Activated CD4-positive, alpha-beta T cell treated with anti-CD3 and anti-CD28 coated beads for 24 hours (primary cell): ENCODE results near the gene ANKRD40CL.

ENCODE experiments used
- DNase-seq, 2 donors: peaks; one replicate each; pipeline ENCODE4 v3.0.0-alpha.2; 2020; ENCODE audit warnings: low read depth in 2 of 2

ANKRD40CL gene

DNA sequence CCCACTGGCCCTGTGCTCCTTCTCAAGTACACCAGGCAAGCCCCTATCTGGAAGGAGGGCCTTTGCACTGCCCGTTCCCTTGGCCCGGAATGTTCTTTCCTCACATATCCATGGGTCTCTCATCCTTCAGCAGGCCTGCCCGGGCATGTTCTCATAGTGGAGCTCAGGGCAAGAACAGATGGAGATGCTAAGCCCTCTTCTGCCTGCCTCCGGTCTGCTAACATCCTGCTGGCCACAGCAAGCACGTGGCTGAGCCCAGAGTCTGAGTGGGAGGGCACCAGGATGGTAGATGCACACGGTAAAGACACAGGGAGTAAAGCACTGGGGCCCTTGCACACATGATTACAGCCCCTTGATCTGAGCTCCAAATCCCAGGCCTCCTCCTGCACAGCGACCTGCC is 19.8 kb upstream of the ANKRD40CL start:
- no peak for DNase-seq

- DNase-seq, result no peak
Measured at GRCh38 chr17:50785946-50786570, 18.7 kb upstream of the ANKRD40CL start.

GRCh38 chr17:50785126-50785525 is 17.8 kb upstream of the ANKRD40CL start:
- DNase-seq, result no peak

DNA sequence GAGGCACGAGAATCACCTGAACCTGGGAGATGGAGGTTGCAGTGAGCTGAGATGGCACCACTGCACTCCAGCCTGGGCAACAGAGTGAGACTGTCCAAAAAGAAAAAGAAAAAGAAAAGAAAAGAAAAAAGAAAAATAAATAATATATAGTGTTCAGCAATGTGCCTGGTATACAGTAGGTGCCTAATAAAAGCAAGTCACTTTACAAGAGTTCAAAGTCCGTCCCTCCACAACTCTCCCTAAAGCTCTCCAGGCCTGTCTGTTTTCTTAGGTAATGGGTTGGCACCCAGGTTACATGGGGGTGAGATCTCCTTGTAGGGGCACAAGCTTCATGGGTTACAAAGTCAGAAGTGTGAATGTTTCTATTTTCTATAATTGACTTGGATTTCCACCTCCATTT is 16.6 kb upstream of the ANKRD40CL start:
- DNase-seq, result no peak

DNA sequence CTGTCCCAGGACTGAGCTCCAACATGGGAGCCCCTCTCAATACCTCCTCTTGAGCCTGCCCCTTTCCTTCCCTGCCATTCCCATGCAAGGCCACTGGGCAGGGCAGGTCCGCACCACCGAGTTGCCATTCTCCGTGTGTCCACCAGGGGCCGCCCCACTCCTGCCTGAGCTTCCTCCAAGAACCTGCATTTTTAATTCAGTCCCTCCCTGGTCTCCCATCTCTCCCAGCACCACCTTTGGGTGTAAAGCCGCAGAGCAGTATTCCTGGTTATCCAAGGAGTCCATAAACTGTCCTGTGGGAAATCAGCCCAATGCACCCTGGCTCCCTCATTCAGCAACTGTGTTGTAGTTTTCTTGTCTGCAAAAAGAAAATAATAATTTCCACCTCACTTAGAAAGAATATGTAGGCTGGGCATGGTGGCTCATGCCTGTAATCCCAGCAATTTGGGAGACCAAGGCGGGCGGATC is 15.9 kb upstream of the ANKRD40CL start:
- DNase-seq, result peak; percentile 72 to 80

- no peak for DNase-seq
Measured at GRCh38 chr17:50781167-50781566, 13.8 kb upstream of the ANKRD40CL start.

DNA sequence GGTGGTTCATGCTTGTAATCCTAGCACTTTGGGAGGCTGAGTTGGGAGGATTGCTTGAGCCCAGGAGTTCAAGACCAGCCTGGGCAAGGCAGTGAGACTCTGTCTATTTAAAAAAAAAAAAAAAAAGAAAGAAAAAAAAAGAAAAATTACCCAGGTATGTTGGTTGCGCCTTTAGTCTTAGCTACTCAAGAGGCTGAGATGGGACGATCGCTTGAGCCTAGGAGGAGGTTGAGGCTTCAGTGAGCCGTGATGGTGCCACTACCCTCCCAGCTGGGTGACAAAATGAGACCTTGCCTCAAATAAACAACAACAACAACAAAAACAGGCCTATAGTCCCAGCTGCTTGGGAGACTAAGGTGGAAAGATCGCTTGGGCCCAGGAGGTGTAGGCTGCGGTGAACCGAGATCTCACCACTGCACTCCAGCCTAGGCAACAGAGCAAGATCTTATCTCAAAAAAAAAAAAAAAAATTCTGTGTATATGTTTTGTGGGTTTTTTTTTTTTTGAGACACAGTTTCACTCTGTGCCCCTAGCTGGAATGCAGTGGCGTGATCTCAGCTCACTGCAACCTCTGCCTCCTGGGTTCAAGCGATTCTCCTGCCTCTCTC is 12.5 kb upstream of the ANKRD40CL start:
- DNase-seq, result peak in 1 of 2 donors; percentile 10

DNA sequence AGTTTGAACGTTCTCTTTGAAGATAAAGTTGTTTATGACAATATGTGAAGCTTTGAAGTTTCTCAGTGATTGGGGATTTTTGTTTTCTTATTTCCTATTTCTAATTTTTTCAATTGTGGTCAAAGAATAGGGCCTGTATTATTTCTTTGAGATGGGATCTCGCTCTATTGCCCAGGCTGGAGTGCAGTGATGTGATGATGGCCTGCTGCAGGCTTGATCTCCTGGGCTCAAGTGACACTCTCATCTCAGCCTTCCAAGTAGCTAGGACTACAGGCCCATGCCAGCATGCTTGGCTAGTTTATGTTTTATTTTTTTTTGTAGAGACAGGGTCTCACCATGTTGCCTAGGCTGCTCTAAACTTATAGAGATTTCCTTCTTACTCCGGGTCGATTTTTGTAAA is 11.7 kb upstream of the ANKRD40CL start:
- no peak for DNase-seq

- DNase-seq, result no peak
Measured at GRCh38 chr17:50778471-50778870, 11.2 kb upstream of the ANKRD40CL start.

- DNase-seq, result no peak
Measured at GRCh38 chr17:50775926-50776325, 8.6 kb upstream of the ANKRD40CL start.

GRCh38 chr17:50774225-50774803 is 7.0 kb upstream of the ANKRD40CL start:
- no peak for DNase-seq

- no peak for DNase-seq
Measured at GRCh38 chr17:50771991-50772785, 4.9 kb upstream of the ANKRD40CL start.

DNA sequence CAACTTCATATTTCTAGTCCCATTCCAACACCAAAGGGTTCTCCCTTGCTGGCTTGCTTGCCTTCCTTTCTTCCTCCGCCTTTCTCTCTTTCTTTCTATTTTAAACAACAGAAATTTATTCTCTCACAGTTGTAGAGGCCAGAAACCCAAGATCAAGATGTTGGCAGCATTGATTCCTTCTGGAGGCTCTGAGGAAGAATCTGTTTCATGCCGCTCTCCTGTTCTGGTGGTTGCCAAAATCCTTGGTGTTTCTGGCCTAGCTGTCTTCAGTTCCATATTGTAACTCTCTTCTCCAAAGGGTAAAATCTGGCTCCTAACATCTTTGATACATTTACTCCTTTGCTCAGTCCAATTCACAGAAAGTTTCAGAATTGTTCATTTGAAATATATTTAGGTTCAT is 3.0 kb upstream of the ANKRD40CL start:
- no peak for DNase-seq

DNA sequence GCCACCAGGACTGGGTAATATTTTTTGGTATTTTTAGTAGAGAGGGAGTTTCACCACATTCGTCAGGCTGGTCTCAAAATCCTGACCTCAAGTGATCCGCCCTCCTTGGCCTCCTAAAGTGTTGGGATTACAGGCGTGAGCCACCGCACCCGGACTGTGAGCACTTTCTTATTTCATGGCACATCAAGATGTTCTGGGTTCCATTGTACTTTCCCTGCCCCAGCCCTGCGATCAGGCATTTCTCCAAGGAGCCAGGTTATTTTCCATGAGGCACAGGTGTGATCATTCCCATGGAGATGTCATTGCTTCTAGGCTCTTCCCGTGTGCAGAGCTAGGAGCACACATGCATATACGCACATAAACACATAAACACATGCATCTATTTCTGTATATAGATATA is 2.6 kb upstream of the ANKRD40CL start:
- no peak for DNase-seq

DNA sequence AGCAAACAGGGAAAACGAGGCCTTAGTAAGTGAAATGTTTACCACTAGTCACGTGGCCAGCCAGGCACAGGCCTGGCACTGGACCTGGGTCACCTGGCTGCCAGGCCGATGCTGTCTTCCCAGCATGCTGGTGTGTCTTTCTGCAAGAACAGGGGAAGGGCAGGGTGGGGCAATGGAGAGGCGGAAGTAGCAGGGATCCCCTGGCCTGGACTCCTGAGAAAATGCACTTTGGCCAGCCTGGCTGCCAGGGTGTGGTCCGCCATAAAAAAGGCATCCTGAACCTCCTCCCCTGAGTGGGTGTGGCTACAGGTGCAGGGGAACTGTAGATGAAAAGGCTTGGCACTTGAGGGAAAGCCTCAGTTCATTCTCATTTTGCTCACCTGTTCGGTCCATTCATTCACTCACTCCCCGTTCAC is 1.0 kb upstream of the ANKRD40CL start:
- no peak for DNase-seq

- no peak for DNase-seq
Measured at GRCh38 chr17:50767030-50767429, 288 bp downstream of the ANKRD40CL start.

GRCh38 chr17:50766222-50767023 is 895 bp downstream of the ANKRD40CL start:
- no peak for DNase-seq

DNA sequence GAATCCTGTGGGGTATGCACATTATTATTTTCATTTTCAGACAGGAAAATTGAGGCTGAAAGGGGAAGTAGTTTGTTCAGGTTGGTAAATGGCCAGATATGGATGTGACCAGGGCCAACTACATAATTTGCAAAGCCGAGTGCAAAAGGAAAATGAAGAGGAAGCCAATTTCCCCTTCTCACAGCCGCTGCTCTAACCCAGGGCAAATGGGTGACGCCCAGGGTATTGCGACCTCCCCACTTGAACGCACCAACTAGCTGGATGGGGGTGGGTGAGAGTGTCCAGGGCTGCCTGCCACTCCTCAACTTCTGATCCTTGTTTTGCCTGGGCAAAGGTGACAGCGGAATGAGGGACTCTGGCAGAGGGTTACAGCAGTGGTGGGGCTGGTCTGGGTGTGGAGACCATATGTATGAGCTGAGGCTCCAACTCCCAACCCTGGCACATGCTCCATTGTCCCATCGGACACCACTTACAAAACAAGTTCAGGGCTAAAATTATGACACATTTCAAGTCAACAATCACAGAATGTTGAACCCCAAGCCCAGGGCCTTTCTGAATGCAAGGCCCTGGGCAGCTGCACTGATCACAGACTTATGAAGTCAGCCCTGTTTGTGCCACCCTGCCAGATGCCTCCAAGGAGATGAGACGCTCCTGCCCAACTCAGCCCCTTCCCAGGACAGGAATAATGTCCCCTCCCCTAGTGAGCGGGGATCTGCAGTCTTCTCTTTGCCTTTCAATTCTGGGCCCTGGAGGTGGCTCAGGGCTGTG is 1.7 kb downstream of the ANKRD40CL start:
- DNase-seq, result no peak

DNA sequence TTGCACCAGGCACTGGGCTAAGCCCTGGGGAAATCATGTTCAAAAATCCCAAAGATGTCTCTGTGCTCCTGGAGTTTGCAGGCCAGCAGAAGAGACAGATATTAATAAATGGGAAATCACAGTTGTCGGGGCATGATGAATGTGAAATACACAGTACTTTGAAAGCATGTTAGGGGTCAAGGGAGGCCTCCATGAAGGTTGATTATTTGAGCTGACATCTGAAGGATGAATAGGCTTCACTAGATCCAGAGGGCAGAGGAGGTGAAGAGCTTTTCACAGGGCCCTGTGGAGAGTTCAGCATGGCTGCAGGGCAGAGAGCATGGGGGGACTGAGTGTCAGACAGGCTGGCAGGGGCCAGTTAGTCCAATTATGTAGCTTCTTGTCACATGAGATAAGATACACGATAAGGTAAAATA is 2.6 kb downstream of the ANKRD40CL start:
- no peak for DNase-seq

- no peak for DNase-seq
Measured at GRCh38 chr17:50763716-50764475, 3.4 kb downstream of the ANKRD40CL start.
